HG03457 (cell line): ENCODE measurements around the gene C2CD2L.
"Not testable (repeated sequence)": the region's sequence is repeated elsewhere in the genome, so short reads cannot be mapped to it uniquely, and the experiment has no call there.

Experiments
- ATAC-seq: cut with Tn5 transposase; IDR thresholded peaks from one replicate; pipeline ENCODE4 v1.9.1; 2021; ENCODE audit warnings: moderate number of reproducible peaks; ENCODE audit not compliant: unreplicated experiment

The C2CD2L gene

GRCh38 chr11:119113716-119114115 lies 6.6 kb downstream of the C2CD2L start:
- no peak for ATAC-seq

- ATAC-seq: no peak
These were observed 7.2 kb downstream of the C2CD2L start for GRCh38 chr11:119114351-119114750.

GRCh38 chr11:119115484-119116234 lies 8.5 kb downstream of the C2CD2L start:
- no peak for ATAC-seq

GRCh38 chr11:119116235-119116594 lies 9.1 kb downstream of the C2CD2L start:
- no peak for ATAC-seq

- no peak for ATAC-seq
These were observed 9.5 kb downstream of the C2CD2L start for GRCh38 chr11:119116601-119117000.

GRCh38 chr11:119117004-119117706 lies 10.0 kb downstream of the C2CD2L start:
- ATAC-seq: no peak

GRCh38 chr11:119118227-119118626 lies 11.1 kb downstream of the C2CD2L start:
- ATAC-seq: no peak

- ATAC-seq: no peak
These were observed 11.8 kb downstream of the C2CD2L start for GRCh38 chr11:119118946-119119345.

GRCh38 chr11:119120639-119121007 lies 13.5 kb downstream of the C2CD2L start:
- ATAC-seq: no peak

- ATAC-seq: peak; percentile 93
These were observed 14.1 kb downstream of the C2CD2L start, which contains the start of gene HINFP for GRCh38 chr11:119121008-119121810. Gene HINFP (plus strand): TSS chr11:119121580. CDS start chr11:119126945, 5,365 bp downstream.

GRCh38 chr11:119121811-119122124 lies 14.6 kb downstream of the C2CD2L start:
- peak; percentile 4 for ATAC-seq

GRCh38 chr11:119125821-119126220 lies 18.7 kb downstream of the C2CD2L start:
- no peak for ATAC-seq

GRCh38 chr11:119126675-119127268 lies 19.6 kb downstream of the C2CD2L start:
- ATAC-seq: no peak

- no peak for ATAC-seq
These were observed 23.5 kb downstream of the C2CD2L start for GRCh38 chr11:119130662-119131061.

- no peak for ATAC-seq
These were observed 27.3 kb downstream of the C2CD2L start for GRCh38 chr11:119134389-119134978.

- not testable (repeated sequence) for ATAC-seq
These were observed 32.1 kb downstream of the C2CD2L start for GRCh38 chr11:119139276-119139675.

GRCh38 chr11:119144825-119145486 lies 37.8 kb downstream of the C2CD2L start:
- no peak for ATAC-seq

GRCh38 chr11:119145551-119145950 lies 38.4 kb downstream of the C2CD2L start:
- ATAC-seq: no peak

GRCh38 chr11:119147604-119148333 lies 40.6 kb downstream of the C2CD2L start:
- ATAC-seq: no peak

- ATAC-seq: no peak
These were observed 41.5 kb downstream of the C2CD2L start for GRCh38 chr11:119148720-119149017.
